Dedifferentiated amniotic fluid mesenchymal stem cell (primary cell): Measurements from ENCODE around the gene SCN8A.

Experiments used
- DNase-seq: peaks from one replicate; pipeline ENCODE4 v3.0.0-alpha.2; 2016; ENCODE audit errors: extremely low spot score

The SCN8A gene

DNA sequence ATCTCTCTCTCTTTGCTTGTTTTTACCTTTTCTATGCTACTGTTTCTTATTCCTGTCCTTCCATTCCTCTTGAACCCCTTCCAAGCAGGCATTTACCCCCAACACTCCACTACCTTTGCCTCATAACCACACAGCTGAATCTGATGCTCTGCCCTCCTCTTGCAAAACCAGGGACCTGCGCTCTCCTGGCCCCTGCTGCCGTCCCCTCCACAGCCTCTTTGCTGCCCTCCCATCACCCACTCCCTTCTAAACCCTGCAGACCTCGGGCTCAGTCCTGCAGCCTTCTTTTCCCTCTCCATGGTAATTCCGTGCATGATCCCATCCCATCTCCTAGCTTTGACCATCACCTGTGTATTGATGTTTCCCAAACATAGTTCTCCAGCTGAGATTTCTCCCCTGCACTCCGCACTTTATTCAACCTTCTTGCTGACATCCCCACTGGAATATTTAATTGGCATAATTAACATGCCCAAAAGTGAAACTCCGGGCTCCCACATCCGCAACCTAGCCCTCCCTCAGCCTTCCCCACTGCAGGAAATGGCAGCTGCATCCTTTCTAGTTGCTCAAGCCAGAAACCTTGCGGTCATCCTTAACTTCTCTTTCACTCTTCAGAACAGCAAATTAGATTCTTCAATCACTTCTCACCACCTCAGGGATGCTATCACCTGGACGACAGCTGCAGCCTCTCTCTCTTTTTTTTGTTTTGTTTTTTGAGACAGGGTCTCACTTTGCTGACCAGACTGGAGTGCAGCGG is 241.5 kb downstream of the SCN8A start:
- DNase-seq = no peak

GRCh38 chr12:51833448-51834227 is 242.6 kb downstream of the SCN8A start:
- DNase-seq = no peak

GRCh38 chr12:51834411-51834810 is 243.4 kb downstream of the SCN8A start:
- DNase-seq = no peak

GRCh38 chr12:51836041-51836826 is 245.2 kb downstream of the SCN8A start:
- DNase-seq = no peak

GRCh38 chr12:51836827-51837173 is 245.8 kb downstream of the SCN8A start:
- DNase-seq = no peak

DNA sequence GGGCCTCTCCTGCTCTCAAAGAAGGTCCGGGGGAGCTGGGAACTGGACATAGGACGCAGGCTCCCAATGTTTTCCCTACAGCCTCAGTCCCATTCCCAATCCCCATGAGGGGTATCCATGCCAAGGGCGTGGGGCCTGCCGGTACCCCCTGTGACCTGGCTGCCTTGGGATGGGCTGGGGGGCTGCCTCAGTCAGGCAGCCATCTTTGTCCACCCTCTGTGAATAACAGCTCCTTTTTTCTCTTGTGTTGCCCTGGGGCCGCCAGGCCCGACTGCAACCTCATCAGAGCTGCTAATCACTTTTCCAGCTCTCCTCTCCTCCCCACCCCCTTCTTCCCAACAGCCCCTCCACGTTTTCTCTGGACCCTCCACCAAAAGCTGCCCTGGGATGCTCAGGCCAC is 246.3 kb downstream of the SCN8A start:
- DNase-seq = no peak

GRCh38 chr12:51838036-51838435 is 247.0 kb downstream of the SCN8A start:
- no peak for DNase-seq

DNA sequence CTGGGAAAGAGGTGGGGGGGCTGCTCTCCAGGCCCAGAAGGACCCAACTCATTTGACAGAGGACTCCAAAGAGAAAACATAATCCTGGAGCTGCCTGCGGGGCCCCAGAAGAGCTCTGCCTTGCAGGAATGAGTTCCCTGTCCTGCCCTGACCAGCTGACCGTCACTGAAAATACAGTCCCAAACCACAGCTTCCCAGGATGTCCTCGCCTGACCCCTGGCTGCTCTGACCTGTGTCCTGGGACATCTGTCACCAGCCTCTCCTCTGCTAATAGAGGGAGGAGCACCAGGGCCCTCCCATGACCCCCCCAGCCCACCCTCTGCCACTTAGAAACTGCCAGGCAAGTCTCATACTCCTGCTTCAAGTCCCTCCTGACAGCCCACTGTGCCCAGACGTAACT is 247.7 kb downstream of the SCN8A start:
- DNase-seq = no peak

DNA sequence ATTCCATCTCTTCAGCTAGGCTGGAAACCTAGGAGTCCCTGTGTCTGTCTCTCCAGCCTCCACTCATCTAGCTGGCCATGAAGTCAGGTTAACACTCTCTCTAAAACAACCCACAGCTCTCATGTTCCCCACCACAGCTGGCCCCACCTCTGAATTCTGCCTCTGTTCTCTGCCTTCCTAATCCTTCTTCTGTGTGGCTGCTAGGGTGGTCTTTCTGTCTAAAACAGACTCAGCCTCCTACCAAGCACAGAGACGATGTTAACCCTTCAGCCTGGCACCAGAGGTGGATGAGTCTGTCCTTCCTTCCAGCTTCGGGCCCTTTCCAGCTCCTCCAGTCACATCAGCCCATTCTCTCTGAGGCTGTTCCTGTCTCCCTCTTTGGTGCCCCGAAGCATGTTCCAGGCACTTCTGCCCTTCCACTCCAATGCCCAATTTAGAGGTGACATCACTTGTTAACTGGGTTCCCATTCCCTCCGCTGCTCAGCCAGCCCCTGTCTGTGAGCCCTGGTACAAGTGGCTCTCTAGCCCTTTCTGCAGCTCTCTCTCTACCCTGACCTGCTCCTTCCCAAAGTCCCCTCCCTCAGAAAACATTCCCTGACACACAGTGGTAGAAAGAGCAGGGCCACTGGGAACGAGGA is 248.4 kb downstream of the SCN8A start:
- DNase-seq = no peak

GRCh38 chr12:51840966-51841365 is 249.9 kb downstream of the SCN8A start:
- DNase-seq = no peak

- no peak for DNase-seq
Observed at GRCh38 chr12:51841727-51842126, 250.7 kb downstream of the SCN8A start.

DNA sequence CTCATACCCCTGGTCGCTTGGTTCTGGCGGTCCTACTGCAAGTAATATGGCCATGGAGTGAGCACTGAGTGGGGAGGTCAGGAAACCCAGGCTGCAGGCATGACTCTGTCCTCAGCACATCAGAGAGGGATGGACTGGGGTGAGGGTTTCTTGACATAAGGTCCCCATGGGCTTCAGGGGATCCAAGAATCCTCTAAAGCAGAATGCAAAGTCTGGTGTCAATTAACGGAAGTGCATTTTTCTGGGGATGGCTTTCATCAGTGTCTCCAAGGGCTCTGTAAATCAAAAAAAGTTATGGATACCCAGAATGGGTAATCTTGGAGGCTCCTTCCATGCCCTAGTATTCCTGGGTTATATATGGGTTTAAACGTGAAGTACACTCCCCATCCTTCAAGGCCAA is 253.8 kb downstream of the SCN8A start:
- no peak for DNase-seq

- no peak for DNase-seq
Observed at GRCh38 chr12:51845482-51845881, 254.4 kb downstream of the SCN8A start.

DNA sequence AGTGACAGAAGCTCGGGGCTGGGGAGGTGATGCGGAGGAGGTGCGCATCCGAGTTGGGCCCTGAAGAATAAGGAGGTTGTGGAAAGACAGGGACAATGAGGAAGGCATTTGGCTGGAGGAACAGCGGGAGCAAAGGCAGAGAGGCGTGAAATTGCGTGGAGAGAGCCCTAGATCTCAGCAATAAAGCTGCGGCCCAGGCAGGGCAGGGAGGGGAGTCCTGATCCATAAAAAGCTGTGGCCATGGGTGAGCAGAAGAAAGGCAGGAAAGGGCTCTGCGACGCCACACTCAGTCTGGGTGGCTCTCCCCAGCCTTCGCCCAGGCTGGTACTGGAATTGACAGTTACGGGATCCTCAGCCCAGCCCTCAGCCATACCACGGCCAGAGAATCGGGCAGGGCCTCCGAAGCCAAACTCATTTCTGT is 255.2 kb downstream of the SCN8A start:
- DNase-seq = no peak

- no peak for DNase-seq
Observed at GRCh38 chr12:51846911-51847642, 256.0 kb downstream of the SCN8A start.

DNA sequence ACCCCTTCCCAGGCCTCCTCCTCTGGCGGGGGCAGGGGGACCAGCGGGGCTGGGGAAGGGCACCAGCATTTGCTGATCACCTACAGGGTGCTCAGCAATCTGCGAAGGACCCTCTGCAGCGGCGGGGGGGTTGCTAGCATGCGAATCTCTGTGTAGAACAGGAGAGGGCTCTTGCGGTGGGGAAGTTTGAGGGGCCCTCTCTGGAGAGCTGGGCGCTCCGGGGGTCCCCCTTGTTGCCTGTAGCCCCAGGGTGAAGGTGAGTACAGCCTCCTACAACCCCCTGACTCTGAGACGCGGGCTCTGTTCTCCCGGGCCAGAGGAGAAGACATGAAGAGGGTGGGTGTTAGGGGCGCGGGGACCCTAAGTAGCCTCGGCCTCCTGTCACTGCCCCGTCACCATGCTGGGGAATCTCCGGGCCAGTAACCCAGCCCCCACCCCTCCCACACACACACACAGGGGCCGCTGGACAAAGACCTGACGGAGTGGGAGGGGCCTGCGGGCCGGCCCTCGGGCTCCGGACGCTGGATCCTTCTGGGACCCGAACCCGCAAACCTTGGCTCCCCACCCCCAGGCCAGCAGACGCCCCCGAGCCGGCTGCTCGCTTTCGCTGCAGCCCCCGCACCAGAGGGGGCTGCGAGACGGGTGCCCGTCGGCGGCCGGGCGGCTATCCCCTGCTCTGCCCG is 256.8 kb downstream of the SCN8A start:
- DNase-seq = no peak

GRCh38 chr12:51848326-51848727 is 257.3 kb downstream of the SCN8A start, which contains the start of gene FIGNL2:
Gene FIGNL2, minus strand, starts transcription at chr12:51848718. Its CDS starts 26,305 bp downstream, at chr12:51822413.
- DNase-seq = no peak

- DNase-seq = no peak
Observed at GRCh38 chr12:51848841-51849735, 258.1 kb downstream of the SCN8A start.

GRCh38 chr12:51850081-51850964 is 259.3 kb downstream of the SCN8A start:
- DNase-seq = no peak
